GM21529 (cell line): Measurements from ENCODE around the gene RAB19.
"Not testable (repeated sequence)": the region's sequence is repeated elsewhere in the genome, so short reads cannot be mapped to it uniquely, and the experiment has no call there.

Experiments
- ATAC-seq: cut with Tn5 transposase; IDR thresholded peaks from one replicate; pipeline ENCODE4 v1.9.1; 2021; ENCODE audit not compliant: unreplicated experiment

The RAB19 gene

DNA sequence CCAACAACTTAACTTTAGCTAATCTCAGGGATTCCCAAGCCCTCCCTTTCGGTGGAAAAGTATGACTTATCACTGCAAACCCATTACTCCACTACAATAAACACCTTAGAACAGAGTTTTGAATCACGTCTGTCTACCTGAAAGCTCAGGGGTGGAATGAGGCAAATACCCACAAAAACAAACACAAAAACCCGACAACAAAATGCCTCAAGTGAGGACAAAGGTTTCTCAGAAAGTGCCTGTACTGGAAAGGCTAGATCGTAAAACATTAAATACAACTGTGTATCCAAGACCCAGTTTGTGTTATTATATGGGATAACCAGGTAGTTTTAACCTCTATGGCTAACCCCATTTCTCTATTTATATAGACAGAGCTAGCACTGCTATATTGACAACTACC lies 49.4 kb downstream of the RAB19 start:
- no peak for ATAC-seq

- ATAC-seq, result not testable (repeated sequence)
Observed at GRCh38 chr7:140453785-140454656, 50.2 kb downstream of the RAB19 start.

DNA sequence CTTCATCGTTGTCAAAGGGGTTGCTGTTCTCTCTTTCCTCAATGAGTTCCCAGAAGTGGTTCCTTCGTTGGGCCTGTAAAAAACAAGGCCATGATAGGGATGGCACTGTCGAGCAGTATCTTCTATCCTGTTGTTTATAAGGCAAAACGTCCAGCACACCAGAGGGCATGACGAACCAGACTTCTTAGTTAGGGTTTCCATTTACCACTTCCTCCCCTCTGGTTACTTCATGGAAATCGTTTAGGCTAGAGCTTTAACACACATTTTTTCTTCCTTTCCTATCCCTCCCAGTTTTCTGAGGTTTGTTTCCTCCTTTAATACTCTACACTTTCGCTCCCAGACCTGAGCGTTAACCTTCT lies 50.8 kb downstream of the RAB19 start:
- no peak for ATAC-seq

- ATAC-seq, result no peak
Observed at GRCh38 chr7:140455743-140456142, 51.9 kb downstream of the RAB19 start.

DNA sequence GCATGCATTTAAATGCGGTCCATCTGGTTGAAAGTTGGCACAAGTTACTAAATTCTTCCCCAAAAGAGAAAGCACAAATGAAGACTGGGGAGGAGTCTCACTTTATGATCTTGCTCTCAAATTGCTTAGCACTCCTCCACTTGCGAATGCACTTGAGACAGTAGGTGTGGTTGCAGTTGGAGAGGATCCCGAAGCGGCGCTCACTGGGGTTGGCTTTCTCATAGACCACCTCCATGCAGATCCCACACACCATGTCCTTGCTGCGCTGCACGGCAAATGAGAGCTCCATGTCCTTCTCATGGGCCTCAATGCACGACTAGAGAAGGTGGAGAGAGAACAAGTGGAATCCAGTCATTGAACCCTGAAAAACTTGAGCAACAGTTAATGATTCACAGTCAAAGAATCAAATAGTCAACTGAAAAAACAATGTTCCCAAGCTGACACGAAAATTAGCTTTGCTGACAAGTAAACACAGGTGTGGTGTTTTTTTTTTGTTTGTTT lies 52.7 kb downstream of the RAB19 start:
- no peak for ATAC-seq

GRCh38 chr7:140458201-140458600 lies 54.3 kb downstream of the RAB19 start:
- ATAC-seq, result no peak

- no peak for ATAC-seq
Observed at GRCh38 chr7:140458916-140459315, 55.1 kb downstream of the RAB19 start.

- ATAC-seq, result no peak
Observed at GRCh38 chr7:140463111-140463510, 59.3 kb downstream of the RAB19 start.

DNA sequence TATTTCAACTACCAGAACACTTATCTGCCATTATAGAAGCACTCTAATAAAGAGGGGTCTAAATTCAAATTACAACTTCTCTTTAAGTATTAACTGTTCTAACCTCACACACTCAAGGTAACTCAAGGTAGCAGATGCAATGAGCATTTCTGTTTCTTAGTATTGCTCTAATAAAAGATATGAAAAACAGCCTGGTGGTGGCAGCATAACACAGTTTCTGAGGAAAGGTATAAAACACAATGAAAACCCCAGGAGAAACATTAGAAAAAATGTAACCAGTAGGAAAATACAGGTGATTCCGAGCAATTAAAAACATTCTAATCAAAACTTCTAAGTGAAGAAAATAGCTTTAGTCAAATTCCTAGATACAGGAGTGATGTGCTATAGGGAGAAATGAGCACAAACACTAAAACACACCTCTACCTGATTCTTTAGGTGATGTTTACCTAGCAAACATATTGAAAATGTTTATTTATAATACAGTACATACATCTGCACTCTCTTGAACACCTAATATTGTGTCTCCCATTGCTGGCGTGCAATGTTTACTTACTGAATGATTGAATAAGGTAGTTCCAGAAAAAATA lies 72.0 kb downstream of the RAB19 start:
- no peak for ATAC-seq

GRCh38 chr7:140476698-140477261 lies 72.9 kb downstream of the RAB19 start:
- no peak for ATAC-seq
